OCI-M2 (cell line): ENCODE data around the gene LIPC.
"Not testable (repeated sequence)": the region's sequence is repeated elsewhere in the genome, so short reads cannot be mapped to it uniquely, and the experiment has no call there.

Source experiments
- DNase-seq: peaks from one replicate; lab custom pipeline; 2025; ENCODE audit not compliant: unreplicated experiment; lab: John Stamatoyannopoulos, UW

The LIPC gene

GRCh38 chr15:58602823-58603222 is 171.0 kb downstream of the LIPC start:
- no peak for DNase-seq

GRCh38 chr15:58603927-58604326 is 172.1 kb downstream of the LIPC start:
- DNase-seq: not testable (repeated sequence)

DNA sequence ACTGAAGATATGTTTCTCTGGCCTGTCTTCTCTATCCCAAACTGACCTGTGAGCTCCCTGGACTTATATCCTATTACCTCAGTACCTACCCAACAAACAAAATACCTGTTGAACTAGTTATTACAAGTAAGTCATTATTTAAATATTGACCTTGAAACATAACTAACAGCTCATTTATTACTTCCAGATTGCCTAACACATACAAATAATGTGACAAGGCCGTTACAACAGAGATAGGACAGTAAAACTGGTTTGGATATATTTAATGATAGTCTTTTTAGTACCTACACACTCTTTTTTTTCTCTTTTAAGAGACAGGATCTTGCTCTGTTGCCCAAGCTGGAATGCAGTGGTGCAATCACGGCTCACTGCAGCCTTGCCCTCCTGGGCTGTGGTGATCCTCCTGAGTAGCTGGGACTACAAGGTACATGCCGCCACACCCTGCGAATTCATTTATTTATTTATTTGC is 172.7 kb downstream of the LIPC start:
- no peak for DNase-seq

DNA sequence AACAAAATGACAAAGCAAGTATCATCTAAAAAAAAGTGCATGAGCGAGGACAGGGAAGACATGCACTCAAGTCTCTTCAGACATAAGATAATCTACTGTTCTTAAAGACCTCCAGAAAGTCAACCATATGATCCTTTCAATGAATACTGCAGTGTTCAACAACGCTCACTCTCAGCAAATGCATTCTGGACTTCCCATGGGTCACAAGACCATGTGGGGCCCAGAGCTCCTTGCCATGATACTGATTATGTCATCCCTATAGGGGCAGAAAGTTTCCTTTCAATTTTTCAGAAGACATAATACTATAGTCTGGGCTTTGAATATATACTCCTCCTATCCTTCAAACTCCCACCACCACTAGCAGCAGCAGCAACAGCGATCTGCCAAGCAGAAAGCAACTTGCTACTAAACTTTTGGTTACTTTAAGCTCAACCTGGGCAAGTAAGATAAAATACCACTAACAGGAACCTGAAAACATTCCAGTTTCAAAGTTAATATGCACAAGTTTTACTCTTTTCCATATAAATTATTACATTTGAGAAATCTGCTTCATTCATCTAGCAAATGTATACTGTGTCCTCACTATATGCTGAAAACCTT is 174.2 kb downstream of the LIPC start:
- DNase-seq: no peak

- no peak for DNase-seq
These were observed 174.8 kb downstream of the LIPC start for GRCh38 chr15:58606577-58607080.

DNA sequence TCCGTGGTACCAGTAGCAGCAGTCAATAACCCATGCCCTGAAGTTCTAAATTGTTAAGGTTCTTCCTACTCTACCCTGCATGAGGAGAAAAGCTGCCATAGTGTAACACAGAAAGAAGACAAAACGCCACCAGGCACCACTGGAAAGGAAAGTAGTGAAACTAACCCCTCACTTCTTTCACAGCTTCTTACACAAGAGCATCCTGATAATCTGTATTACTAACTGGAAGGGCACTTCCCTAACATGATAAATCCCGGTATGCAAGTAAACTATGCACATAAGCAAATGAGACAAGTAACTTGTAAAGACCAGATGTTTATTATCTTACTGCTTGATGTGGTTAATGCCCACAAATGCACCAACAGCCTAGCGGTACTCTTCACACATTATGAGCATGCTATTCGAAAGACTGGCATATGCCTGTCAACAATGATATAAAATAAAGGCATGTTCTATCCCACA is 176.4 kb downstream of the LIPC start:
- no peak for DNase-seq

DNA sequence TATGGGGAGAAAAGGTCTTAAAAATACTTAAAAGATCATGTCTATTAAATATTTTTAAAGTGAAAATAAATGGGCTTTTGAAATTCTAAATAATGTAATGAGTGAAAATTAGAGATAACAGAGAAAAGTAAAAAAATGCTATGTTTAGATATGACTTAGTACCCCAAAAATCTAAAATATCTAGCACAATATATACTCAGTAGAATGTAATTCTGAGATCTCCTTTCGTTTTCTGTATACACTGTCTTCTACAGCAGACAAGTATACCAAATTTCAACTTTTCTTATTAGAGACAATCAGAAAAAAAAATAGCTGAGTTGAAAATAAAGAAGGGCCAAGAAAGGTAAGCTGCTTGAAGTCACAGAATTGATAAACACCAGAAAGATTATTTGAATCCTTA is 176.9 kb downstream of the LIPC start:
- no peak for DNase-seq

- DNase-seq: no peak
These were observed 180.2 kb downstream of the LIPC start for GRCh38 chr15:58611731-58612676.

DNA sequence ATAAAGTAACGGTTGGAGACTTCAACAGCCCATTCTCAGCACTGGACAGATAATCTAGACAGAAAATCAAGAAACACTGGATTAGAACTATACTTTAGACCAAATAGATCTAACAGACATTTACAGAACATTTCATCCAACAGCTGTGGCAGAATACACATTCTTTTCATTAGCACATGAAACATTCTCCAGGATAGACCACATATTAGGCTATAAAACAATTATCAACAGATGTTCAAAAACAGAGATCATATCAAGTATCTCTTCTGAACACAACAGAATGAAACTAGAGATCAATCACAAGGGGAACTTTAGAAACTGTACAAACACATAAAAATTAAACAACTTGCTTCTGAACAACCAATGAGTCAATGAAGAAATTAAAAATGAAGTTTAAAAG is 184.4 kb downstream of the LIPC start:
- no peak for DNase-seq
